ENCODE data around the gene ADORA3. TPM values are rescaled to one million over a fixed set of nuclear protein-coding genes. Genes with fewer than 3 reads are reported as not detected.

ADORA3 gene
- total and polyA plus RNA-seq, 10 of the 15 experiments (the other 5 are each of a cell fraction or from before 2014, with no cell fraction given), result 0.14 to 0.29 (median 0.18) TPM; not detected in 2

DNA sequence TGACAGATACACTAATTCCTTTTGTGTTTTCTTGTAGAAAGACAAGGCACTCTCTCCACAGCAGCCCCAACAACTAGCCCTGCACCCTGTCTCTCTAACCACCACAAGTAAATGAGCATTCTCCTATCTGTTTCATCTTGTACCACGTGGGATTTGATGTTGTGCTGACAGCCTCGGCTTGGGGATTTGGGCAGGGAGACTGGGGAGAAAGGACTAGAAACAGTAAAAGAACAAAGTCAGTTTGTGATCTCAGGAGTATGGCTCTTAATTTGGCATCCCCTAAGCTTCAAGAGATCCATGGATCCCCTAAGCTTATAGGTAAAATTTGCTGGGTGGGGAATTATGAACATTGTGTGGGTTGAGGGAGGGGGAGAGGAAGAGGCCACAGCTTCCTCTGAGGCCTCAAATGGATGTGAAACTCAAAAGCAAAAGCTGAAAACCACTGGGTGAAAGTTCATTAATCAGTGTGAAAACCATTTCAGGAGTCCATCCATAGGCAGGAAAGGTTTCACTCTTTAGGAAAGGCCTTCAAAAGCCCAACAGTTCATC is 26.6 kb downstream of the ADORA3 start:
- Histone ChIP-seq H3K36me3 (ENCODE audit: control insufficient read depth in 2 of 2, insufficient read depth in 2 of 2, low read length in 1 of 2) (no peaks in the 10 kb centered on the region), H3K9me3 (replicated peaks; ENCODE audit: control insufficient read depth, insufficient read depth, low read length) (no peaks in the 10 kb centered on the region), H3K4me3 (peak overlapping the region; percentile 15; the same call in 1 of the 2 replicates), H3K27ac (ENCODE audit: control insufficient read depth, insufficient read depth) (peak overlapping the region; percentile 74), H2AFZ (ENCODE audit: control insufficient read depth, low read depth, low read length) (peak overlapping the region; percentile 57), H3K9ac (ENCODE audit: control insufficient read depth, insufficient read depth, low read length) (no peak overlapping the region), H3K27me3 (replicated peaks in 1 of 2; ENCODE audit: control insufficient read depth in 2 of 2, insufficient read depth in 2 of 2, low read length in 1 of 2) (no peaks in the 10 kb centered on the region), H3K79me2 (ENCODE audit: control insufficient read depth, insufficient read depth, low read length) (no peaks in the 10 kb centered on the region), H3K4me2 (ENCODE audit: control insufficient read depth, insufficient read depth) (peak overlapping the region; percentile 68), H3K4me1 (ENCODE audit: control insufficient read depth, insufficient read depth, low read length) (peaks cover 30% of the 10 kb centered on the region), H4K20me1 (ENCODE audit: control insufficient read depth, insufficient read depth) (no peaks in the 10 kb centered on the region)
- ChIA-PET SMC1A (ENCODE audit: uncharacterized antibody, unreplicated experiment) (interaction anchor here (0.6 to 12.1 kb wide), 20 partner anchors 9 to 290 kb away, joined by 3 to 128 read pairs (median 6); no protein-coding TSS in a partner anchor), CTCF (interaction anchor here (0.9 to 8.7 kb wide), 13 partner anchors 21 to 290 kb away, joined by 3 to 119 read pairs (median 5); no protein-coding TSS in a partner anchor), RAD21 (ENCODE audit: unreplicated experiment) (interaction anchor here (0.6 to 5.5 kb wide), 19 partner anchors 11 to 291 kb away, joined by 3 to 48 read pairs (median 3); partner anchors contain the start of genes ATP5PB, INKA2, OVGP1 and WDR77), POLR2A (interaction anchor here (0.9 to 1.9 kb wide), 4 partner anchors 11 to 117 kb away, joined by 3 to 13 read pairs (median 4); no protein-coding TSS in a partner anchor)
- in situ Hi-C loops (cut with MboI), result loop anchor here (25.0 kb wide), 1 partner anchor 885 kb away; no protein-coding TSS in a partner anchor
- no TSS peak for BruUV-seq (replicated peaks)
- DNase-seq (ENCODE audit: low read depth, low spot score) (peak; percentile 59), FAIRE-seq (no peak), ATAC-seq (peak; percentile 87)
- WGBS (ENCODE audit: insufficient coverage, insufficient replicate concordance, low lambda C conversion rate, missing lambda C conversion rate), result 10% methylated on average over 2 of the region's 2 CpGs
- intact Hi-C loops (cut with micrococcal nuclease; ENCODE audit: unreplicated experiment), result loop anchor here (10.0 kb wide), 2 partner anchors 62 to 252 kb away; partner anchors contain the start of gene CHI3L2
- TF ChIP-seq GABPA (IDR thresholded peaks at IDR 0.05; ENCODE audit: low read depth) (0 out of 2 replicates have a peak, but pooled peaks have one; percentile 9), RUNX3 (IDR thresholded peaks at IDR 0.05; ENCODE audit: low read length) (peak; percentile 95), HDGF (IDR thresholded peaks at IDR 0.05) (peak; percentile 54; the same call in 1 of the 2 replicates), EP300 (IDR thresholded peaks at IDR 0.05; ENCODE audit: borderline replicate concordance in 1 of 2, control insufficient read depth in 1 of 2, low read depth in 2 of 2, low read length in 2 of 2) (peak in 1 of 2 experiments; percentile 38; a peak in 1 of 4 replicates), CBX3 (IDR thresholded peaks at IDR 0.05; ENCODE audit: borderline replicate concordance, low read depth) (no peak), SP1 (IDR thresholded peaks at IDR 0.05; ENCODE audit: low read depth, low read length) (peak; percentile 62), NFYA (IDR thresholded peaks at IDR 0.05; ENCODE audit: borderline replicate concordance, low read depth, low read length) (no peak), ZNF622 (IDR thresholded peaks at IDR 0.05) (no peak), PML (IDR thresholded peaks at IDR 0.05; ENCODE audit: low read length) (no peak), RAD51 (IDR thresholded peaks at IDR 0.05) (peak; percentile 88)
- TF ChIP-seq, protein P1, sequence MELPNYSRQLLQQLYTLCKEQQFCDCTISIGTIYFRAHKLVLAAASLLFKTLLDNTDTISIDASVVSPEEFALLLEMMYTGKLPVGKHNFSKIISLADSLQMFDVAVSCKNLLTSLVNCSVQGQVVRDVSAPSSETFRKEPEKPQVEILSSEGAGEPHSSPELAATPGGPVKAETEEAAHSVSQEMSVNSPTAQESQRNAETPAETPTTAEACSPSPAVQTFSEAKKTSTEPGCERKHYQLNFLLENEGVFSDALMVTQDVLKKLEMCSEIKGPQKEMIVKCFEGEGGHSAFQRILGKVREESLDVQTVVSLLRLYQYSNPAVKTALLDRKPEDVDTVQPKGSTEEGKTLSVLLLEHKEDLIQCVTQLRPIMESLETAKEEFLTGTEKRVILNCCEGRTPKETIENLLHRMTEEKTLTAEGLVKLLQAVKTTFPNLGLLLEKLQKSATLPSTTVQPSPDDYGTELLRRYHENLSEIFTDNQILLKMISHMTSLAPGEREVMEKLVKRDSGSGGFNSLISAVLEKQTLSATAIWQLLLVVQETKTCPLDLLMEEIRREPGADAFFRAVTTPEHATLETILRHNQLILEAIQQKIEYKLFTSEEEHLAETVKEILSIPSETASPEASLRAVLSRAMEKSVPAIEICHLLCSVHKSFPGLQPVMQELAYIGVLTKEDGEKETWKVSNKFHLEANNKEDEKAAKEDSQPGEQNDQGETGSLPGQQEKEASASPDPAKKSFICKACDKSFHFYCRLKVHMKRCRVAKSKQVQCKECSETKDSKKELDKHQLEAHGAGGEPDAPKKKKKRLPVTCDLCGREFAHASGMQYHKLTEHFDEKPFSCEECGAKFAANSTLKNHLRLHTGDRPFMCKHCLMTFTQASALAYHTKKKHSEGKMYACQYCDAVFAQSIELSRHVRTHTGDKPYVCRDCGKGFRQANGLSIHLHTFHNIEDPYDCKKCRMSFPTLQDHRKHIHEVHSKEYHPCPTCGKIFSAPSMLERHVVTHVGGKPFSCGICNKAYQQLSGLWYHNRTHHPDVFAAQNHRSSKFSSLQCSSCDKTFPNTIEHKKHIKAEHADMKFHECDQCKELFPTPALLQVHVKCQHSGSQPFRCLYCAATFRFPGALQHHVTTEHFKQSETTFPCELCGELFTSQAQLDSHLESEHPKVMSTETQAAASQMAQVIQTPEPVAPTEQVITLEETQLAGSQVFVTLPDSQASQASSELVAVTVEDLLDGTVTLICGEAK (IDR thresholded peaks at IDR 0.05; ENCODE audit: borderline replicate concordance), result no peak
- TF ChIP-seq, protein P2, sequence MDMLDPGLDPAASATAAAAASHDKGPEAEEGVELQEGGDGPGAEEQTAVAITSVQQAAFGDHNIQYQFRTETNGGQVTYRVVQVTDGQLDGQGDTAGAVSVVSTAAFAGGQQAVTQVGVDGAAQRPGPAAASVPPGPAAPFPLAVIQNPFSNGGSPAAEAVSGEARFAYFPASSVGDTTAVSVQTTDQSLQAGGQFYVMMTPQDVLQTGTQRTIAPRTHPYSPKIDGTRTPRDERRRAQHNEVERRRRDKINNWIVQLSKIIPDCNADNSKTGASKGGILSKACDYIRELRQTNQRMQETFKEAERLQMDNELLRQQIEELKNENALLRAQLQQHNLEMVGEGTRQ (IDR thresholded peaks at IDR 0.05; ENCODE audit: borderline replicate concordance, low read depth, low read length), result peak; percentile 25; the same call in 1 of the 2 replicates
- TF ChIP-seq, protein P3, sequence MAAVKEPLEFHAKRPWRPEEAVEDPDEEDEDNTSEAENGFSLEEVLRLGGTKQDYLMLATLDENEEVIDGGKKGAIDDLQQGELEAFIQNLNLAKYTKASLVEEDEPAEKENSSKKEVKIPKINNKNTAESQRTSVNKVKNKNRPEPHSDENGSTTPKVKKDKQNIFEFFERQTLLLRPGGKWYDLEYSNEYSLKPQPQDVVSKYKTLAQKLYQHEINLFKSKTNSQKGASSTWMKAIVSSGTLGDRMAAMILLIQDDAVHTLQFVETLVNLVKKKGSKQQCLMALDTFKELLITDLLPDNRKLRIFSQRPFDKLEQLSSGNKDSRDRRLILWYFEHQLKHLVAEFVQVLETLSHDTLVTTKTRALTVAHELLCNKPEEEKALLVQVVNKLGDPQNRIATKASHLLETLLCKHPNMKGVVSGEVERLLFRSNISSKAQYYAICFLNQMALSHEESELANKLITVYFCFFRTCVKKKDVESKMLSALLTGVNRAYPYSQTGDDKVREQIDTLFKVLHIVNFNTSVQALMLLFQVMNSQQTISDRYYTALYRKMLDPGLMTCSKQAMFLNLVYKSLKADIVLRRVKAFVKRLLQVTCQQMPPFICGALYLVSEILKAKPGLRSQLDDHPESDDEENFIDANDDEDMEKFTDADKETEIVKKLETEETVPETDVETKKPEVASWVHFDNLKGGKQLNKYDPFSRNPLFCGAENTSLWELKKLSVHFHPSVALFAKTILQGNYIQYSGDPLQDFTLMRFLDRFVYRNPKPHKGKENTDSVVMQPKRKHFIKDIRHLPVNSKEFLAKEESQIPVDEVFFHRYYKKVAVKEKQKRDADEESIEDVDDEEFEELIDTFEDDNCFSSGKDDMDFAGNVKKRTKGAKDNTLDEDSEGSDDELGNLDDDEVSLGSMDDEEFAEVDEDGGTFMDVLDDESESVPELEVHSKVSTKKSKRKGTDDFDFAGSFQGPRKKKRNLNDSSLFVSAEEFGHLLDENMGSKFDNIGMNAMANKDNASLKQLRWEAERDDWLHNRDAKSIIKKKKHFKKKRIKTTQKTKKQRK (IDR thresholded peaks at IDR 0.05; ENCODE audit: low read depth, low read length), result no peak
